ENCODE measurements around the gene RBFOX2. TPM values are rescaled to one million over a fixed set of nuclear protein-coding genes. Genes with fewer than 3 reads are reported as not detected.
A peak's percentile ranks its signal among the peaks of the same experiment; 100 is the strongest.

Gene RBFOX2
- total and polyA plus RNA-seq, 2 of the 13 experiments (the other 11 are each of a cell fraction or from before 2014, with no cell fraction given): 37.3 to 40.4 TPM

DNA sequence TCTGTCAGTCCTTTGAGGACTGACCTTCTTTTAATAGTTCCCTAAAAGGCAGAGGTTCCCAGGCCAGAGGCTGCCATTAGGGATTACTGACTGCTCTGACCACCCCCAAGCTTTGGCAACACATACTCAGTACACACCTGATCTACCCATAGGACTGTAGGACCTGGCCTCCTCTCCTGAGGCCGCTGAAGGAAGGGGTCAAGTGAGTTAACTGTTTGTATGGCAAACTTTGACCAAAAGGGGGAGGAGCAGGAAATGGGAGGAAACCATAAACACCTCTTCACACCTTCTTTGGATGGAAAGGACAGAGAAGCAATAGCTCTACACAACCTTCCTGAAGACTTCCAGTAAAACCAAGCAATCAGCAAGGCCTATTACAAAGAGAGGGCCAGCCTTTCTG lies 207.0 kb downstream of the RBFOX2 start (continued):
- no peak for TF ChIP-seq ZNF879 (CRISPR knock-in tag; IDR thresholded peaks at IDR 0.05)
- TF ChIP-seq ZBTB42 (CRISPR knock-in tag; IDR thresholded peaks at IDR 0.05): no peak
- TF ChIP-seq, protein P1, sequence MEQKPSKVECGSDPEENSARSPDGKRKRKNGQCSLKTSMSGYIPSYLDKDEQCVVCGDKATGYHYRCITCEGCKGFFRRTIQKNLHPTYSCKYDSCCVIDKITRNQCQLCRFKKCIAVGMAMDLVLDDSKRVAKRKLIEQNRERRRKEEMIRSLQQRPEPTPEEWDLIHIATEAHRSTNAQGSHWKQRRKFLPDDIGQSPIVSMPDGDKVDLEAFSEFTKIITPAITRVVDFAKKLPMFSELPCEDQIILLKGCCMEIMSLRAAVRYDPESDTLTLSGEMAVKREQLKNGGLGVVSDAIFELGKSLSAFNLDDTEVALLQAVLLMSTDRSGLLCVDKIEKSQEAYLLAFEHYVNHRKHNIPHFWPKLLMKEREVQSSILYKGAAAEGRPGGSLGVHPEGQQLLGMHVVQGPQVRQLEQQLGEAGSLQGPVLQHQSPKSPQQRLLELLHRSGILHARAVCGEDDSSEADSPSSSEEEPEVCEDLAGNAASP (CRISPR knock-in tag; IDR thresholded peaks at IDR 0.05; ENCODE audit: borderline replicate concordance): peak; percentile 89
- TF ChIP-seq, protein P2, sequence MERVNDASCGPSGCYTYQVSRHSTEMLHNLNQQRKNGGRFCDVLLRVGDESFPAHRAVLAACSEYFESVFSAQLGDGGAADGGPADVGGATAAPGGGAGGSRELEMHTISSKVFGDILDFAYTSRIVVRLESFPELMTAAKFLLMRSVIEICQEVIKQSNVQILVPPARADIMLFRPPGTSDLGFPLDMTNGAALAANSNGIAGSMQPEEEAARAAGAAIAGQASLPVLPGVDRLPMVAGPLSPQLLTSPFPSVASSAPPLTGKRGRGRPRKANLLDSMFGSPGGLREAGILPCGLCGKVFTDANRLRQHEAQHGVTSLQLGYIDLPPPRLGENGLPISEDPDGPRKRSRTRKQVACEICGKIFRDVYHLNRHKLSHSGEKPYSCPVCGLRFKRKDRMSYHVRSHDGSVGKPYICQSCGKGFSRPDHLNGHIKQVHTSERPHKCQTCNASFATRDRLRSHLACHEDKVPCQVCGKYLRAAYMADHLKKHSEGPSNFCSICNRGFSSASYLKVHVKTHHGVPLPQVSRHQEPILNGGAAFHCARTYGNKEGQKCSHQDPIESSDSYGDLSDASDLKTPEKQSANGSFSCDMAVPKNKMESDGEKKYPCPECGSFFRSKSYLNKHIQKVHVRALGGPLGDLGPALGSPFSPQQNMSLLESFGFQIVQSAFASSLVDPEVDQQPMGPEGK (CRISPR knock-in tag; IDR thresholded peaks at IDR 0.05): no peak
- TF ChIP-seq, protein P3, sequence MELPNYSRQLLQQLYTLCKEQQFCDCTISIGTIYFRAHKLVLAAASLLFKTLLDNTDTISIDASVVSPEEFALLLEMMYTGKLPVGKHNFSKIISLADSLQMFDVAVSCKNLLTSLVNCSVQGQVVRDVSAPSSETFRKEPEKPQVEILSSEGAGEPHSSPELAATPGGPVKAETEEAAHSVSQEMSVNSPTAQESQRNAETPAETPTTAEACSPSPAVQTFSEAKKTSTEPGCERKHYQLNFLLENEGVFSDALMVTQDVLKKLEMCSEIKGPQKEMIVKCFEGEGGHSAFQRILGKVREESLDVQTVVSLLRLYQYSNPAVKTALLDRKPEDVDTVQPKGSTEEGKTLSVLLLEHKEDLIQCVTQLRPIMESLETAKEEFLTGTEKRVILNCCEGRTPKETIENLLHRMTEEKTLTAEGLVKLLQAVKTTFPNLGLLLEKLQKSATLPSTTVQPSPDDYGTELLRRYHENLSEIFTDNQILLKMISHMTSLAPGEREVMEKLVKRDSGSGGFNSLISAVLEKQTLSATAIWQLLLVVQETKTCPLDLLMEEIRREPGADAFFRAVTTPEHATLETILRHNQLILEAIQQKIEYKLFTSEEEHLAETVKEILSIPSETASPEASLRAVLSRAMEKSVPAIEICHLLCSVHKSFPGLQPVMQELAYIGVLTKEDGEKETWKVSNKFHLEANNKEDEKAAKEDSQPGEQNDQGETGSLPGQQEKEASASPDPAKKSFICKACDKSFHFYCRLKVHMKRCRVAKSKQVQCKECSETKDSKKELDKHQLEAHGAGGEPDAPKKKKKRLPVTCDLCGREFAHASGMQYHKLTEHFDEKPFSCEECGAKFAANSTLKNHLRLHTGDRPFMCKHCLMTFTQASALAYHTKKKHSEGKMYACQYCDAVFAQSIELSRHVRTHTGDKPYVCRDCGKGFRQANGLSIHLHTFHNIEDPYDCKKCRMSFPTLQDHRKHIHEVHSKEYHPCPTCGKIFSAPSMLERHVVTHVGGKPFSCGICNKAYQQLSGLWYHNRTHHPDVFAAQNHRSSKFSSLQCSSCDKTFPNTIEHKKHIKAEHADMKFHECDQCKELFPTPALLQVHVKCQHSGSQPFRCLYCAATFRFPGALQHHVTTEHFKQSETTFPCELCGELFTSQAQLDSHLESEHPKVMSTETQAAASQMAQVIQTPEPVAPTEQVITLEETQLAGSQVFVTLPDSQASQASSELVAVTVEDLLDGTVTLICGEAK (IDR thresholded peaks at IDR 0.05): no peak
- TF ChIP-seq, protein P3 (CRISPR knock-in tag; IDR thresholded peaks at IDR 0.05): no peak
- no peak for TF ChIP-seq ZNF557 (CRISPR knock-in tag; IDR thresholded peaks at IDR 0.05)
- TF ChIP-seq, protein P4, sequence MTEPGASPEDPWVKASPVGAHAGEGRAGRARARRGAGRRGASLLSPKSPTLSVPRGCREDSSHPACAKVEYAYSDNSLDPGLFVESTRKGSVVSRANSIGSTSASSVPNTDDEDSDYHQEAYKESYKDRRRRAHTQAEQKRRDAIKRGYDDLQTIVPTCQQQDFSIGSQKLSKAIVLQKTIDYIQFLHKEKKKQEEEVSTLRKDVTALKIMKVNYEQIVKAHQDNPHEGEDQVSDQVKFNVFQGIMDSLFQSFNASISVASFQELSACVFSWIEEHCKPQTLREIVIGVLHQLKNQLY (CRISPR knock-in tag; IDR thresholded peaks at IDR 0.05): no peak
- TF ChIP-seq PRPF4 (IDR thresholded peaks at IDR 0.05; ENCODE audit: low read depth, low read length, poor library complexity, severe bottlenecking): no peak
- TF ChIP-seq PRDM4 (CRISPR knock-in tag; IDR thresholded peaks at IDR 0.05; ENCODE audit: borderline replicate concordance): no peak
- no peak for TF ChIP-seq SRF (IDR thresholded peaks at IDR 0.05; ENCODE audit: low read depth, low read length)
- TF ChIP-seq TIGD3 (CRISPR knock-in tag; IDR thresholded peaks at IDR 0.05; ENCODE audit: borderline replicate concordance): no peak
